HS-27A (cell line): Measurements from ENCODE around the gene IQSEC1.

Source experiments
- DNase-seq: peaks from one replicate; pipeline ENCODE4 v3.0.0-alpha.2; 2012; ENCODE audit warnings: low read depth, missing footprints

Gene IQSEC1

DNA sequence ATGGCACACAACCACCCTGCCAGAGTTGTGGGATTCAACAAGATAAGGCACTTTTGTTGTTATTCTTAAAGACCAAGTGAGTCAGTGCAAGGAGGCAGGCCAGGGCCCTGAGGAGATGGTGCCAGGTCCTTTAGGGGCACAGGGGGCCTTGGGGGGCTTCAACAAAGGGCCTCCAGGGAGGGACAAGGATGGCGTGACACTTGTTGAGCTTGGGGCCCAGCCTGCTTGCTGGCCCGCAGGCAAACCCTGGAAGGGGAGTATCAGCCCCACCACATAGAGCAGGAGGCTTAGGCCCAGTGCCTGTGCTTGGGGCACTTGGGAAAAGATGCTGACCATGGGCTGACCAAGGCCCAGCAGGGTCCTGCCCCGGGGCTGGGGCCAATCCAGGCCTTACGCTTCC is 5.5 kb downstream of the IQSEC1 start:
- DNase-seq: no peak

- no peak for DNase-seq
Measured at GRCh38 chr3:13066834-13067233, 6.4 kb downstream of the IQSEC1 start.

- DNase-seq: no peak
Measured at GRCh38 chr3:13066236-13066635, 7.0 kb downstream of the IQSEC1 start.

GRCh38 chr3:13065727-13066126 is 7.5 kb downstream of the IQSEC1 start:
- DNase-seq: no peak

GRCh38 chr3:13064964-13065363 is 8.3 kb downstream of the IQSEC1 start:
- DNase-seq: no peak

DNA sequence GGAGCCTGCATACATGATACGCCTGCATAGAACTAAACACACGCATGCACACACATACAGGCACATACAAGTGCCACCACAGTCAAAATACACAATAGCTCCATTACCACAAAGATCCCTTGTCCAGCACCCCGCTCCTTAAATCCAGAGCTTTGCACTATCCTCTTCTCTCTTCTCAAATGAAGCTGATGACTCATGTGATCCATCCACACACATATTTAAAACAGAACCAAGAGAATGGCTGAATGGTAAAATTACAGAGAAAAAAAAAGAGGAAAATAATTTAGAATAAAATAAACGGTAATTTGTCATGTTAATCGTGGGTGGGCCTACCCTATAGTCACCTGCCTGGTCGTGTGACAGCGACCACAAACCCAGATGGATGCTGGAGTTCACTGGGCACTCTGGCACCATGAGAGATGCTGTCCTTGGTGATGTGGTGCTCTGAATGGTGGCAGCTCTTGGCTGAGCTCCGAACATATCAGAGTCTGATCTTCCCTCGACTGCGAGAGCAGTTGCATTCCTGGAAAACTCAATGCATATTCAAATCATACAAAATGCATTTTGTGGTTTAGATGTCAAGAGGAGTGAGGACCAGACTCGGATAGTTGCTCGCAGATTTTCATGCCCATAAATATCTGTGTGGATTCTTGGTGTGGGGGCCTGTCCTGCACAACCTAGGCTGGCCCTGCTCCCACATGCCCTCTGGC is 8.9 kb downstream of the IQSEC1 start:
- DNase-seq: no peak

GRCh38 chr3:13063225-13063624 is 10.0 kb downstream of the IQSEC1 start:
- DNase-seq: peak; percentile 22

DNA sequence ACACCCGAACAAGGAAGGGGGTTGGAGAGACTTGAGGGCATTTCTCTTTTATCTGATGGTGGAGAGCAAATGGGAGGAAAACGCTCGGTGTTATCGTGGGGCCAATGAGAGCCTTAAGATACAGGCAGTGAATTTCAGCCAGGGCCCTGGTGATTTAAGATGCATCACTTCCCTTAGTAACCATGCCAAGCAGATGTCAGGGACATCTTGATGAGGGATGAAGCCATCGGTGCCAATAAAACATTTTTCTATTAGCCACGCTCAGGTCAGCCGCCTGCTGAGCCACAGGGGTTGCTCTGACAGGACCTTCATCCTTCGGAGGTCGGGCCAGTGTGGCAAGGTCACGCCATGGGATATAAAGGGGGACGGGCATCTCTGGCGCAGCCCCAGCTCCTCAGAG is 10.6 kb downstream of the IQSEC1 start:
- no peak for DNase-seq

DNA sequence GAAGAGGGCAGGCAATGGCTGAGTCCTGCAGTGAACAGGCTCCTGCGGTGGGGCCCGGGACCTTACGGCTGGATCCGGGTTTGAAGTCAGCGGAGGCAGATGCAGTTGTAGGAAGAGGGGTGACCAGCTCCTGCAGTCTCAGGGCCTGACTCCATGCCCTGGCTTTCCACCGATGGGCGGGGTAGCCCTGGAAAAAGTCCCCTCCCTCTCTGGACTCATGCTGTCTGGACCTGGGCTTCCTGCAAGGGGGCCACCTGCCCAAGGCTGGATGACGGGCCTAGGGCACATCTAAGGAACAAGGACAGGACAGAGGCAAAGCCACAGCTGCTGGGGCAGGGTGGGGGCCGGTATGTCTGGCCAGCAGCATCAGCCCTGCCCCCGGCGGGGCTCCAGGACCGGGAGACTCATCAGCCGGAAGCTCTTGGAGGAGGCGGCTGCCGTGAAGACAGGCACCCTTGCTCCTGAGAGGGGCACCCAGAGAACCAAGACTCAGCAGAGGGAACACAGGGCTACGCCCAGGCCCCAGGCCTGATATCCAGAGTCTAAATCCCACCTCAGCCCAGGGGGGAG is 12.8 kb downstream of the IQSEC1 start:
- DNase-seq: no peak

DNA sequence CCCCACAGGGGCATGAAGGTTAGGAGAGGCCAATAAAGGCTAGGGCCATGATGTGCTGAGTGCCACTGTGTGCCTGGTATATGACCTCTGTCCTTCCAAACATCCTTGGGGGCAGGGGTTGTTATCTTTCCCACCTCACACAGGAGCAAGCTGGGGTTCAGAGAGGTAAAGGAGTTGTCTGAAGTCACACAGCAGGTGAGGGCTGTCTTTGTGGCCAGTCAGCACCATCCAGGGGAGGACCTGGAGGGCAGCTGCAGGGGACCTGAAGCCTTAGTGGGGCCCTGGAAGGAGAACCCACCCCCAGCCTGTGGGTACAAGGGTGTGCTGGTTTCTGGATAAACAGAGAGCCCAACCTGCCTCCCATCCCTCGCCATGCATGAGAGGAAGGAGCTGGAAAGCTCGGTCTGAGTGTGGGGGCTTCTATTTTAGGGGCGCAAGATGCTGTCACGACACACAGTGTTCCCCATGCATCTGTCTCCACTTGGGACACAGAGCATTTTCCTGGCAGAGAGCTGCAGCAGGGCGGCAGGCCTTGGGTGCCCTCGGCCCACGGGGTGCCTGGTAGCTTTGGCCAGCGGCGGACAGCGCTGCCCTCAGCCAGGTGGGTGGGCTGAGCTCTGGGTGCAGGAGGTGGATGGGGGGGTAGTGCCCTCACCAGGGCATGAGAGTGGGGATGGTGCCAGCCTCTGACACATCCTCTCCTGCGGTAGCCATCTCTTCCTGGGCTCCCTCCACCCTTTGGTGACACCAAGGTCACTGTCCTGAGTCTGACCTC is 14.7 kb downstream of the IQSEC1 start:
- DNase-seq: no peak

DNA sequence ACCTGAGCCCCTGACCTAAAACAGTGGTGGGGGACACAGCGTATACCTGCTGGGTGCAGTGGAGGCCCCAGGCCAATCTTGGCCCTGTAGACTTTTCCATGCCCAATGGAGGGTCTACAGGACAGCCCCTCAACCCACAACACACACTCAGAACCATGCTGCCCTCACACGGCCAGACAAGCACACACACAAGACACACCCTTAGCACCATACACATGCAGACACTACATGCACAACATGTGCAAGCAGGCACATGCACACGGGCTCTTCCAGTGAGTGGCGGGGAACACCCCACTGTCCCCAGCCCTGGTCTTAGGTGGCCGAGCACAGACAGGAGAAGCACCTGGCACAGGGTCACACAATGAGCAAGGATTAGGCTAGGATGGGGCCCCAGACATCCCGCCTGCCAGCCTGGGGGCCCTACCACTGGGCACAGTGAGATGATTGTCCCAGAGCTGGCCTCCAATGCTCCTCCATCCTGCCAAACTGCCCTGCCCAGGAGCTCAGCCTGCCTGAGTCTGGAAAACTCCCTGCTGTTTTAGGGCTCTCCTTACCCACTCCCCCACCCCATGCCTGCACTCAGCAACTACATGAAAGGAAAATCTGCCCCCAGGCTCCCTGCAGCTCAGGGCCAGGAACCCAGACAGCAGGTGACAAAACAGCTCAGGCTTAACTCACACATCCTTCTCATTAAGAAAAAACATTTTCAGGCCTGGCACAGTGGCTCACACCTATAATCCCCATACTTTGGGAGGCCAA is 15.8 kb downstream of the IQSEC1 start:
- DNase-seq: no peak

- DNase-seq: no peak
Measured at GRCh38 chr3:13055634-13056033, 17.6 kb downstream of the IQSEC1 start.

DNA sequence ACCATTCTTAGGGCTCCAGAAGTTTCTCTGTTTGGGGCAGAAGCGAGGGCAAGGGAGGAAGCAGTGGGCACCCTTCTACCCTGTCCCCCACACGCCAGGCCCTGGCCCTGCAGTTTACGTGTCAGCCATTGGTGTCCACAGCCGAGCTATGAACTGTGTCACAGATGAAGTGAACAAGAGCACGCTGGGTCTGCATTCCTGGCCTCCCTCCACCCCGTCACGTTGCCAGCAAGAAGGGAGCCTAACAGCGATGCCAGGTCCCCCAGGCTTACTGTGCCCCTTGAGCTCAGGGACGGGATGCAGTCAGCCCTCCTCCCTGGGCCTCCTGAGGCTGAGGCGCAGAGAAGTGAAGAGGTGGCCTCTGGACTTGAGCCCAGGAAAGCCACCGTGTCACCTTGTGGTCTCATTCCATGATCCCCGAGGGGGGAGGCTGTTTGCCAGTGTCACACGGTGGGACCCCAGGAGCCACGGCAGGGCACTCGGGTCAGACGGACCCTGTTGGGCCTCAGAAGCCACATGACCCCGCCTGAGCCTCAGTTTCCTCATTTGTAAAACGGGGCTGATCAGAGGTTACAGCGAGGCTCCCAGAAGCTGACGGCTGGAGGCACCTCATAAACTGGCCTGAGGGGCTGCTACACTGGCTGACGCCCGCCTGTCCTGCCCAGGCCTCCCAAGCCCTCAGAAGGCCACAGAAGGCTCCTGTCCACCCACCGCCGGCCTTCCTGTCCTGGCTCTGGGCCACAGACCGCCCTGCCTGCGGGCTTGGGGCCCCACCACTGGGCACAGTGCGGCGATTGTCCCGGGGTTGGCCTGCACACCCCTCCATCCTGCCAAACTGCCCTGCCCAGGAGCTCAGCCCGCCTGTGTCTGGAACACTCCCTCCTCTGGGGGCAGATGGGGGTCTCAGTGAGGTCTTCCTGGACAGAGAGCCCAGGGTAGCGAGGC is 18.6 kb downstream of the IQSEC1 start:
- DNase-seq: no peak

- DNase-seq: no peak
Measured at GRCh38 chr3:13053893-13054292, 19.3 kb downstream of the IQSEC1 start.

GRCh38 chr3:13053420-13053819 is 19.8 kb downstream of the IQSEC1 start:
- DNase-seq: no peak

DNA sequence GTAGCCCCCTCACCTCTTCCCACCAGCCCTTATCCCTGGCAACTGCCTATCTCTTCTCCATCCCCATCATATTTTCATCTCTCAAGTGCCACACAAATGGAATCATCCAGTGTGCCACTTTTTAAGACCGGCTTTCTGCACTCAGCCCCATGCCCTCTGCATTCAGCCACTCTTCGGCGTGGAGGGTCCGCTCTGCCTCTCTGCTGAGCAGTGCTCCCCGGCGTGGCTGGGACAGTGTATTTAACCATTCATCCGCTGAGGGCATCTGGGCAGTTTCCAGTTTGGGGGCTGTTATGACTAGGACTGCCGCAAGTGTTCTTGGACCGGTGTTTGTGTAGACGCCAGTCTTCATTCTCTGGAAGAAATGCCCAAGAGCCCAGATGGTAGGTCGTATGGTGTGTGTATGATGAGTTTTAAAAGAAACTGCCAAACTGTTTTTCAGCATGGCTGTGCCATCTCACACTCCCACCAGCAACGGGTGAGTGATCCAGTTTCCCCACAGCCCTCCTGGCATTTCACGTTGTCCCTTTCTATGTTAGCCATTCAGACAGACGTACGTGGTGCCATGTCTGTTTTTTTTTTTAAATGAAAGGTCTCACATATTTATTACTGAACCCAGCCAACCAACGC is 20.9 kb downstream of the IQSEC1 start:
- no peak for DNase-seq

GRCh38 chr3:13051581-13051980 is 21.6 kb downstream of the IQSEC1 start:
- DNase-seq: no peak

GRCh38 chr3:13051066-13051465 is 22.2 kb downstream of the IQSEC1 start:
- no peak for DNase-seq

- DNase-seq: no peak
Measured at GRCh38 chr3:13050446-13050845, 22.8 kb downstream of the IQSEC1 start.

DNA sequence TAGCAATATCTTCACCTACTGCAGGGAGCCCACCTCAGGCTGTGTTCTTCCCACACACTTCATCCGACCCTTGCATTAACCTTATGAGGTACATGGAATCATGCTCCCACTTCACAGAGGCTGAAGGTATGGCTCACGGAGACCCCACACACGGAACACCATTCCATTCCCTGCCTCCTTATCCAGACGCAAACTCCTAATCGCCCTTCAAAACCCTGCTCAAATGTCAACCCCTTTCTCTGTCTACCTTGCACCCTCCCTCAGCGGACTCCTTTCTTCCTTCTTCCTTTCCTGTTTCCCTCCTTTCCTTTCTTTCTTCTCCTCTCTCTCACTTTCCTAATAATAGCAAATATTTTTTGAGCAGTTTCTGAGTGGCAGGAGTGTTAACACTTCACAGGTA is 23.8 kb downstream of the IQSEC1 start:
- DNase-seq: no peak
